Lung (tissue), 12 donors: ENCODE results near the gene HGS. TPM values are rescaled to one million over a fixed set of nuclear protein-coding genes. Genes with fewer than 3 reads are reported as not detected.

Experiments
- ATAC-seq: fragments of 200-7000 bp; cut with Tn5 transposase; one replicate; pipeline ENCODE4 v1.9.1; 2020; ENCODE audit warnings: moderate number of reproducible peaks; ENCODE audit not compliant: insufficient read depth, low FRiP score
- DNase-seq, 3 donors: peaks; one replicate each; pipeline ENCODE4 v3.0.0-alpha.2; 2013 to 2017
- H3K27ac ChIP-seq, 2 donors: one replicate each; pipeline ENCODE4 v1.5.1; 2013; ENCODE audit warnings: mild to moderate bottlenecking in 2 of 2, moderate library complexity in 2 of 2, control low read depth in 1 of 2, inconsistent platforms in 1 of 2, low read depth in 1 of 2, low read length in 1 of 2
- H3K27me3 ChIP-seq, 3 donors: one replicate each; pipeline ENCODE4 v1.5.1; 2013; ENCODE audit warnings: low read length in 2 of 3; ENCODE audit not compliant: control insufficient read depth in 3 of 3, insufficient read depth in 3 of 3
- H3K36me3 ChIP-seq, 4 donors: one replicate each; pipeline ENCODE4 v1.5.1; 2013; ENCODE audit warnings: low read length in 4 of 4, mild to moderate bottlenecking in 1 of 4, moderate library complexity in 1 of 4; ENCODE audit not compliant: control insufficient read depth in 4 of 4, insufficient read depth in 4 of 4
- H3K4me1 ChIP-seq, 5 donors: one replicate each; pipeline ENCODE4 v1.5.1; 2013; ENCODE audit warnings: low read length in 5 of 5, mild to moderate bottlenecking in 2 of 5, moderate library complexity in 1 of 5; ENCODE audit not compliant: control insufficient read depth in 5 of 5, insufficient read depth in 5 of 5
- H3K4me3 ChIP-seq: one replicate; pipeline ENCODE4 v1.5.1; 2013; ENCODE audit warnings: mild to moderate bottlenecking, control low read depth, moderate library complexity
- H3K9ac ChIP-seq, 2 donors: one replicate each; pipeline ENCODE4 v1.5.1; 2013; ENCODE audit warnings: low read length in 2 of 2, control low read depth in 1 of 2; ENCODE audit not compliant: insufficient read depth in 1 of 2
- H3K9me3 ChIP-seq, 4 donors: one replicate each; pipeline ENCODE4 v1.5.1; 2013; ENCODE audit warnings: low read length in 3 of 4, mild to moderate bottlenecking in 1 of 4, moderate library complexity in 1 of 4; ENCODE audit not compliant: control insufficient read depth in 4 of 4, insufficient read depth in 3 of 4
- CTCF ChIP-seq: IDR thresholded peaks from 2 replicates; pipeline ENCODE4 v1.5.1; 2012; ENCODE audit warnings: mild to moderate bottlenecking; ENCODE audit errors: control extremely low read depth, extremely low read depth
- WGBS, 2 donors: extraction: QIAGEN DNeasy Blood & Tissue Kit; methylation state at CpG; one replicate each; pipeline ENCODE4 v1.1.7; 2013; 5-methylcytosine and 5-hydroxymethylcytosine counted together
- polyA plus RNA-seq, 2 donors: library from polyadenylated mRNA; stranded (reverse); fragments of 200-250 nt; gene quantifications; one replicate each; pipeline ENCODE4 v1.2.1, GENCODE V29; 2013
- total RNA-seq, 2 donors: library from RNA; depleted of rRNA in 1 of 2; stranded (reverse); fragments of >200 nt in 1 of 2; gene quantifications; one replicate each; pipeline ENCODE4 v1.2.1, GENCODE V29; 2014 to 2021
- donor health status: control.
- donor health status: control.
- donor health status: Bipolar disorder and iron deficiency.
- donor health status: healthy.
- donor health status: DM: yes; HTN: yes; CAD: no.

HGS gene
- total and polyA plus RNA-seq, 4 donors, result 51.5 to 128 (median 108) TPM

GRCh38 chr17:81705518-81706231, 21.9 kb downstream of the HGS start:
- H3K4me1 ChIP-seq, result peaks cover 0 to 32% (median 15%) of the 10 kb centered on the region in 5 donors
- no peaks in the 10 kb centered on the region for H3K9me3 ChIP-seq
- WGBS, 2 donors, result 93 to 95% methylated on average over 30 of the region's 30 CpGs
- peaks cover 0 to 29% (median 5%) of the 10 kb centered on the region in 4 donors for H3K36me3 ChIP-seq
- TF ChIP-seq CTCF, result no peak
- ATAC-seq (no peak), DNase-seq (no peak)
- no peak overlapping the region for H3K9ac ChIP-seq
- no peak overlapping the region for H3K4me3 ChIP-seq
- peaks cover 0 to 3% (median 2%) of the 10 kb centered on the region in 3 donors for H3K27me3 ChIP-seq
- no peak overlapping the region for H3K27ac ChIP-seq

GRCh38 chr17:81706232-81706611, 22.4 kb downstream of the HGS start:
- H3K36me3 ChIP-seq, result peaks cover 0 to 24% (median 5%) of the 10 kb centered on the region in 4 donors
- H3K9ac ChIP-seq, result no peak overlapping the region
- TF ChIP-seq CTCF, result no peak

GRCh38 chr17:81706757-81707624, 23.2 kb downstream of the HGS start:
- H3K27me3 ChIP-seq, result peaks cover 0 to 10% (median 9%) of the 10 kb centered on the region in 3 donors
- 93 to 94% methylated on average over 48 to 54 of the region's 54 CpGs for WGBS, 2 donors
- H3K4me1 ChIP-seq, result peaks cover 0 to 27% (median 16%) of the 10 kb centered on the region in 5 donors
- peaks cover 0 to 20% (median 5%) of the 10 kb centered on the region in 4 donors for H3K36me3 ChIP-seq
- no peak overlapping the region for H3K27ac ChIP-seq
- DNase-seq (no peak), ATAC-seq (no peak)
- no peak for TF ChIP-seq CTCF
- H3K9me3 ChIP-seq, result no peaks in the 10 kb centered on the region
- H3K4me3 ChIP-seq, result no peak overlapping the region
- H3K9ac ChIP-seq, result no peak overlapping the region

More at GRCh38 chr17:81706232-81706611, 22.4 kb downstream of the HGS start:
- Histone ChIP-seq H3K4me1 (peaks cover 0 to 33% (median 20%) of the 10 kb centered on the region in 5 donors), H3K4me3 (no peak overlapping the region), H3K27me3 (peaks cover 0 to 8% (median 8%) of the 10 kb centered on the region in 3 donors), H3K9me3 (no peaks in the 10 kb centered on the region), H3K27ac (no peak overlapping the region)
- no peak for DNase-seq
- 94% methylated on average over 17 of the region's 17 CpGs for WGBS, 2 donors
- no peak for ATAC-seq
